H1 (cell line): ENCODE results near the gene EPB41L4A. TPM values are rescaled to one million over a fixed set of nuclear protein-coding genes. Genes with fewer than 3 reads are reported as not detected.
"Not testable (repeated sequence)": the region's sequence is repeated elsewhere in the genome, so short reads cannot be mapped to it uniquely, and the experiment has no call there.

Experiments used
- CTCF ChIA-PET: fragments of 300-600 bp; sonication (Branson Sonifier 250); formaldehyde crosslinking; loops from one replicate; lab custom pipeline; 2021; ENCODE audit not compliant: partially characterized antibody; lab: Charles Lee
- POLR2A ChIA-PET: fragments of 300-600 bp; sonication (Branson Sonifier 250); formaldehyde crosslinking; loops from one replicate; lab custom pipeline; 2021; ENCODE audit warnings: inconsistent platforms; ENCODE audit not compliant: partially characterized antibody; lab: Charles Lee
- DNase-seq, 2 experiments: peaks; one replicate each; pipeline versions ENCODE4 v3.0.0 to v3.0.0-alpha.2; 2010 to 2022; ENCODE audit warnings: low spot score in 2 of 2, low read depth in 1 of 2, mixed read lengths in 1 of 2
- FAIRE-seq: peaks from 2 replicates; lab custom pipeline; 2011; peaks lifted over from hg19 to GRCh38; lab: Jason Lieb, UNC
- H2AFZ ChIP-seq: 2 replicates; pipeline ENCODE4 v1.8.1; 2012; ENCODE audit warnings: low read length, inconsistent platforms
- H2AK5ac ChIP-seq: 2 replicates; pipeline ENCODE4 v1.6.1; 2013; ENCODE audit warnings: low read depth, low read length
- H2BK120ac ChIP-seq: replicated peaks from 2 replicates; pipeline ENCODE3; 2013; ENCODE audit warnings: low read depth, low read length, inconsistent platforms
- H2BK12ac ChIP-seq: 2 replicates; pipeline ENCODE4 v1.6.1; 2013; ENCODE audit warnings: low read depth, low read length
- H2BK15ac ChIP-seq: 2 replicates; pipeline ENCODE4 v1.6.1; 2013; ENCODE audit warnings: low read length
- H2BK20ac ChIP-seq: 2 replicates; pipeline ENCODE4 v1.6.1; 2013; ENCODE audit warnings: low read length
- H2BK5ac ChIP-seq: 2 replicates; pipeline ENCODE4 v1.6.1; 2013; ENCODE audit warnings: low read depth, low read length
- H3K14ac ChIP-seq: 2 replicates; pipeline ENCODE4 v1.6.1; 2013; ENCODE audit warnings: inconsistent platforms; ENCODE audit not compliant: insufficient read length
- H3K18ac ChIP-seq: 2 replicates; pipeline ENCODE4 v1.6.1; 2013; ENCODE audit warnings: low read length; ENCODE audit errors: extremely low read depth
- H3K23ac ChIP-seq: 2 replicates; pipeline ENCODE4 v1.6.1; 2013; ENCODE audit warnings: inconsistent platforms; ENCODE audit not compliant: insufficient read length
- H3K23me2 ChIP-seq: 2 replicates; pipeline ENCODE4 v1.6.1; 2013; ENCODE audit warnings: low read depth, low read length
- H3K27ac ChIP-seq: 2 replicates; pipeline ENCODE4 v1.6.1; 2011; ENCODE audit warnings: low read depth, low read length, inconsistent platforms
- H3K27me3 ChIP-seq, 4 experiments: replicated peaks in 1 of 4; 1 replicate in 1 of 4; 2 replicates in 3 of 4; pipeline versions ENCODE4 v1.6.1 to v1.8.1; 2011 to 2013; ENCODE audit warnings: low read length in 3 of 4, mild to moderate bottlenecking in 3 of 4, inconsistent platforms in 2 of 4, mixed read lengths in 2 of 4, moderate library complexity in 1 of 4; ENCODE audit not compliant: control insufficient read depth in 3 of 4, insufficient read depth in 3 of 4; ENCODE audit errors: extremely low read depth in 1 of 4
- H3K36me3 ChIP-seq, 4 experiments: 2 replicates each; pipeline versions ENCODE4 v1.6.1 to v1.8.1; 2011 to 2013; ENCODE audit warnings: mild to moderate bottlenecking in 4 of 4, low read length in 3 of 4, moderate library complexity in 2 of 4, control low read depth in 1 of 4, inconsistent platforms in 1 of 4; ENCODE audit not compliant: insufficient read depth in 4 of 4, control insufficient read depth in 2 of 4
- H3K4ac ChIP-seq: replicated peaks from 2 replicates; pipeline ENCODE3; 2013; ENCODE audit warnings: low read length, low read depth, mixed read lengths, inconsistent platforms; ENCODE audit not compliant: insufficient read length
- H3K4me1 ChIP-seq, 4 experiments: replicated peaks in 1 of 4; 1 replicate in 1 of 4; 2 replicates in 3 of 4; pipeline versions ENCODE4 v1.6.1 to v1.8.1; 2011 to 2013; ENCODE audit warnings: low read length in 3 of 4, inconsistent platforms in 2 of 4, mixed read lengths in 1 of 4; ENCODE audit not compliant: insufficient read depth in 4 of 4, control insufficient read depth in 3 of 4
- H3K4me2 ChIP-seq, 2 experiments: 2 replicates each; pipeline versions ENCODE4 v1.6.1 to v1.8.1; 2011 to 2013; ENCODE audit warnings: low read depth in 2 of 2, low read length in 2 of 2, control low read depth in 1 of 2, inconsistent platforms in 1 of 2, mild to moderate bottlenecking in 1 of 2; ENCODE audit not compliant: insufficient read depth in 1 of 2
- H3K4me3 ChIP-seq, 4 experiments: fragments of 200-600, 300-600 bp in 1 of 4; sonication (generic), shearing (Covaris generic), sonication (Bioruptor Twin) in 1 of 4; 2 replicates each; pipeline versions ENCODE4 v1.5.1 to v1.8.1; 2011 to 2016; ENCODE audit warnings: low read length in 4 of 4, low read depth in 3 of 4, control low read depth in 2 of 4, inconsistent platforms in 2 of 4, mild to moderate bottlenecking in 2 of 4, mixed read lengths in 1 of 4, moderate library complexity in 1 of 4; ENCODE audit not compliant: insufficient read depth in 2 of 4; ENCODE audit errors: extremely low read depth in 1 of 4
- H3K56ac ChIP-seq: replicated peaks from 2 replicates; pipeline ENCODE3; 2013; ENCODE audit warnings: low read depth, mild to moderate bottlenecking, mixed read lengths, low read length, inconsistent platforms; ENCODE audit not compliant: insufficient read length
- H3K79me1 ChIP-seq: 2 replicates; pipeline ENCODE4 v1.6.1; 2013; ENCODE audit warnings: low read depth, low read length, control low read depth
- H3K79me2 ChIP-seq, 2 experiments: 2 replicates each; pipeline versions ENCODE4 v1.6.1 to v1.8.1; 2012 to 2013; ENCODE audit warnings: low read length in 2 of 2, mild to moderate bottlenecking in 2 of 2, inconsistent platforms in 1 of 2; ENCODE audit not compliant: insufficient read depth in 2 of 2, control insufficient read depth in 1 of 2
- H3K9ac ChIP-seq, 4 experiments: replicated peaks in 1 of 4; 1 replicate in 1 of 4; 2 replicates in 3 of 4; pipeline versions ENCODE4 v1.6.1 to v1.8.1; 2011 to 2013; ENCODE audit warnings: low read depth in 3 of 4, low read length in 3 of 4, control low read depth in 2 of 4, mild to moderate bottlenecking in 2 of 4, moderate library complexity in 2 of 4, inconsistent platforms in 1 of 4; ENCODE audit errors: extremely low read depth in 1 of 4
- H3K9me3 ChIP-seq, 2 experiments: 2 replicates each; pipeline versions ENCODE4 v1.6.1 to v1.8.1; 2012 to 2013; ENCODE audit warnings: mild to moderate bottlenecking in 2 of 2, moderate library complexity in 2 of 2, control low read depth in 1 of 2, inconsistent platforms in 1 of 2, low read depth in 1 of 2, low read length in 1 of 2, mixed read lengths in 1 of 2; ENCODE audit not compliant: insufficient read depth in 2 of 2
- H4K20me1 ChIP-seq, 2 experiments: replicated peaks in 1 of 2; 2 replicates each; pipeline versions ENCODE3 to v1.8.1; 2011 to 2013; ENCODE audit warnings: inconsistent platforms in 2 of 2, low read length in 2 of 2, mild to moderate bottlenecking in 1 of 2; ENCODE audit not compliant: insufficient read depth in 2 of 2, control insufficient read depth in 1 of 2
- H4K5ac ChIP-seq: 2 replicates; pipeline ENCODE4 v1.6.1; 2013; ENCODE audit warnings: low read length, low read depth, mixed read lengths, inconsistent platforms; ENCODE audit not compliant: insufficient read length
- H4K8ac ChIP-seq: 2 replicates; pipeline ENCODE4 v1.8.0; 2013; ENCODE audit warnings: mild to moderate bottlenecking, moderate library complexity, low read length, inconsistent platforms; ENCODE audit not compliant: insufficient read depth; ENCODE audit errors: extremely low read depth
- H4K91ac ChIP-seq: replicated peaks from 2 replicates; pipeline ENCODE3; 2013; ENCODE audit warnings: low read length, mixed read lengths, inconsistent platforms; ENCODE audit not compliant: insufficient read length
- WGBS, 2 experiments: shearing (Covaris generic) in 1 of 2; methylation state at CpG; one replicate each; pipeline versions ENCODE4 v1.1.6 to v1.1.7; 2013 to 2015; ENCODE audit warnings: low lambda C conversion rate in 2 of 2, mixed read lengths in 2 of 2, inconsistent platforms in 1 of 2, low coverage in 1 of 2, missing lambda C conversion rate in 1 of 2; ENCODE audit not compliant: insufficient replicate concordance in 2 of 2, insufficient coverage in 1 of 2, insufficient read length in 1 of 2; ENCODE audit errors: extremely low coverage in 1 of 2, missing lambda C conversion rate in 1 of 2; 5-methylcytosine and 5-hydroxymethylcytosine counted together
- polyA plus RNA-seq, 7 experiments: library from polyadenylated mRNA; depleted of rRNA in 3 of 7; stranded (reverse) in 5 of 7; unstranded in 2 of 7; fragments of >200 nt in 5 of 7; fragments of 200-250 nt in 2 of 7; gene quantifications; 1 replicate in 5 of 7; 2 replicates in 1 of 7; 4 replicates in 1 of 7; pipeline versions ENCODE4 v1.2.1 to v1.2.3, GENCODE V29; 2011 to 2013; ENCODE audit warnings: missing spikeins in 2 of 7, mixed read lengths in 2 of 7
- total RNA-seq: library from RNA; stranded (reverse); fragmentation: NEBNext Ultra II Directional; extraction: Animal tissue kit (Norgen Biotek cat#: 25700); gene quantifications from 2 replicates; pipeline ENCODE4 v1.2.1, GENCODE V29; 2021

The EPB41L4A gene
- total and polyA plus RNA-seq, 2 of the 8 experiments (the other 6 are each of a cell fraction or from before 2014, with no cell fraction given): 1.6 to 4.6 TPM

DNA sequence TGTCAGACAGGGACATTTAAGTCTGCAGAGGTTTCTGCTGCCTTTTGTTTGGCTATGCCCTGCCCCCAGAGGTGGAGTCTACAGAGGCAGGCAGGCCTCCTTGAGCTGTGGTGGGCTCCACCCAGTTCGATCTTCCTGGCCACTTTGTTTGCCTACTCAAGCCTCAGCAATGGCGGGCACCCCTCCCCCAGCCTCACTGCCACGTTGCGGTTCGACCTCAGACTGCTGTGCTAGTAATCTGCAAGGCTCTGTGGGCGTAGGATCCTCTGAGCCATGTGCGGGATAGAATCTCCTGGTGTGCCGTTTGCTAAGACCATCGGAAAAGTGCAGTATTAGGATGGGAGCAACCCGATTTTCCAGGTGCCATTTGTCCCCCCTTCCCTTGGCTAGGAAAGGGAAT, 47.2 kb upstream of the EPB41L4A start:
- H3K4me2 ChIP-seq, H3K23me2 ChIP-seq, H4K20me1 ChIP-seq, H3K79me1 ChIP-seq, H2AK5ac ChIP-seq, H4K8ac ChIP-seq, H3K23ac ChIP-seq, H2BK12ac ChIP-seq, H2AFZ ChIP-seq, H3K9ac ChIP-seq, H3K4ac ChIP-seq, H3K14ac ChIP-seq, H2BK120ac ChIP-seq, H2BK15ac ChIP-seq, H2BK5ac ChIP-seq, H3K56ac ChIP-seq, H3K4me1 ChIP-seq, H3K36me3 ChIP-seq, H2BK20ac ChIP-seq, FAIRE-seq, DNase-seq, H4K5ac ChIP-seq, H4K91ac ChIP-seq, H3K79me2 ChIP-seq, H3K18ac ChIP-seq, H3K9me3 ChIP-seq, H3K27me3 ChIP-seq, H3K4me3 ChIP-seq, H3K27ac ChIP-seq, POLR2A ChIA-PET: not testable (repeated sequence)
- CTCF ChIA-PET: interaction anchor here (1.5 kb wide), 1 partner anchor 26 kb away, joined by 3 read pairs; no protein-coding TSS in a partner anchor
- 93% methylated on average over 10 of the region's 10 CpGs; no CpG with 5 or more reads in 1 of the 2 experiments for WGBS, 2 experiments

DNA sequence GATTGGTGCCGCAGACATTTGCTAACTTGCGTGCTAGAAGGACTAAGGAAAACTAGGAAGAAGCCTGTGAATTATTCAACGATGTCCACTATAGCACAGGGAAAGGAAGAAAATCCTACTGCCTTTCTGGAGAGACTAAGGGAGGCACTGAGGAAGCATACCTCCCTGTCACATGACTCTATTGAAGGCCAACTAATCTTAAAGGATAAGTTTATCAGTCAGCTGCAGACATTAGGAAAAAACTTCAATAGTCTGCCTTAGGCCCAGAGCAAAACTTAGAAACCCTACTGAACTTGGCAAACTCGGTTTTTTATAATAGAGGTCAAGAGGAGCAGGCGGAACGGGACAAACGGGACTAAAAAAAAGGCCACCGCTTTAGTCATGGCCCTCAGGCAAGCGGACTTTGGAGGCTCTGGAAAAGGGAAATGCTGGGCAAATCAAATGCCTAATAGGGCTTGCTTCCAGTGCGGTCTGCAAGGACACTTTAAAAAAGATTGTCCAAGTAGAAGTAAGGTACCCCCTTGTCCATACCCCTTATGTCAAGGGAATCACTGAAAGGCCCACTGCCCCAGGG, 28.2 kb upstream of the EPB41L4A start:
- H3K18ac ChIP-seq, H4K20me1 ChIP-seq, H3K23me2 ChIP-seq, H3K14ac ChIP-seq, H2BK12ac ChIP-seq, H2BK20ac ChIP-seq, DNase-seq, H3K56ac ChIP-seq, H3K27ac ChIP-seq, POLR2A ChIA-PET, H3K4ac ChIP-seq, H2AK5ac ChIP-seq, H2AFZ ChIP-seq, H3K27me3 ChIP-seq, H3K23ac ChIP-seq, H3K36me3 ChIP-seq, H3K4me3 ChIP-seq, H3K4me2 ChIP-seq, H3K9ac ChIP-seq, H3K79me1 ChIP-seq, CTCF ChIA-PET, H3K79me2 ChIP-seq, FAIRE-seq, H3K9me3 ChIP-seq, H4K91ac ChIP-seq, H4K5ac ChIP-seq, H2BK15ac ChIP-seq, H4K8ac ChIP-seq, H2BK5ac ChIP-seq, H3K4me1 ChIP-seq, H2BK120ac ChIP-seq: not testable (repeated sequence)
- WGBS, 2 experiments: 91% methylated on average over 10 of the region's 10 CpGs; no CpG with 5 or more reads in 1 of the 2 experiments
